GM23338 (cell line): Measurements from ENCODE around the gene GIPC2.

Experiments used
- CREB1 ChIP-seq: fragments of 250-450 bp; sonication (Bioruptor Pico); IDR thresholded peaks from 2 replicates; pipeline ENCODE4 v1.5.0; 2020; ENCODE audit warnings: low read depth, mild to moderate bottlenecking, moderate library complexity
- CTCF ChIP-seq, 2 experiments: fragments of 200-600 bp in 1 of 2; sonication (generic) in 1 of 2; conservative IDR thresholded peaks; 2 replicates each; pipeline versions ENCODE4 v1.5.1 to v1.6.1; 2016 to 2017; ENCODE audit warnings: antibody characterized with exemption in 2 of 2, low read depth in 2 of 2, mild to moderate bottlenecking in 2 of 2, moderate library complexity in 1 of 2
- ETS1 ChIP-seq: IDR thresholded peaks from 2 replicates; pipeline ENCODE4 v1.6.1; 2016; ENCODE audit warnings: antibody characterized with exemption
- EZH2 ChIP-seq: fragments of 200-600 bp; sonication (generic); IDR thresholded peaks from one replicate; pipeline ENCODE4 v1.8.0; 2017; ENCODE audit warnings: antibody characterized with exemption, mild to moderate bottlenecking, low read depth; ENCODE audit not compliant: unreplicated experiment
- EZH2phosphoT487 ChIP-seq: fragments of 200-600 bp; sonication (generic); IDR thresholded peaks from one replicate; pipeline ENCODE4 v1.8.1; 2018; ENCODE audit warnings: antibody characterized with exemption; ENCODE audit not compliant: unreplicated experiment
- NANOG ChIP-seq: IDR thresholded peaks from 2 replicates; pipeline ENCODE4 v1.6.1; 2016; ENCODE audit warnings: antibody characterized with exemption, borderline replicate concordance
- POLR2AphosphoS5 ChIP-seq: IDR thresholded peaks from 2 replicates; pipeline ENCODE4 v1.6.1; 2016; ENCODE audit warnings: antibody characterized with exemption, low read depth
- REST ChIP-seq: IDR thresholded peaks from one replicate; pipeline ENCODE4 v1.6.1; 2018; ENCODE audit warnings: antibody characterized with exemption; ENCODE audit not compliant: unreplicated experiment
- ZNF114 ChIP-seq: fragments of 250-450 bp; sonication (Bioruptor Pico); IDR thresholded peaks from 2 replicates; pipeline ENCODE4 v1.5.0; 2020; ENCODE audit warnings: mild to moderate bottlenecking, moderate library complexity
- ZNF331 ChIP-seq: fragments of 250-450 bp; sonication (Bioruptor Pico); IDR thresholded peaks from 2 replicates; pipeline ENCODE4 v1.5.0; 2020; ENCODE audit warnings: low read depth, mild to moderate bottlenecking, moderate library complexity

- no peak for TF ChIP-seq REST
- TF ChIP-seq CTCF (conservative IDR thresholded peaks at IDR 0.05; ENCODE audit: low read depth in 2 of 2), result no peak
- no peak for TF ChIP-seq ETS1
- TF ChIP-seq EZH2phosphoT487, result no peak
- TF ChIP-seq EZH2, result no peak
- no peak for TF ChIP-seq CREB1 (CRISPR knock-in tag)
- no peak for TF ChIP-seq ZNF331 (CRISPR knock-in tag)
- TF ChIP-seq POLR2AphosphoS5, result no peak
- TF ChIP-seq NANOG, result no peak
- TF ChIP-seq ZNF114, result no peak
These were observed 25.9 kb downstream of the GIPC2 start for GRCh38 chr1:78071696-78072095.
